HG03280 (cell line): Measurements from ENCODE around the gene SPSB3.
"Not testable (repeated sequence)": the region's sequence is repeated elsewhere in the genome, so short reads cannot be mapped to it uniquely, and the experiment has no call there.

Experiments used
- ATAC-seq: cut with Tn5 transposase; IDR thresholded peaks from one replicate; pipeline ENCODE4 v1.9.1; 2021; ENCODE audit warnings: mild to moderate bottlenecking, moderate library complexity; ENCODE audit not compliant: unreplicated experiment

Gene SPSB3

GRCh38 chr16:1744338-1744840 is 38.0 kb downstream of the SPSB3 start:
- no peak for ATAC-seq

- ATAC-seq, result no peak
Measured at GRCh38 chr16:1743376-1744337, 38.7 kb downstream of the SPSB3 start.

GRCh38 chr16:1741553-1742165 is 40.7 kb downstream of the SPSB3 start:
- no peak for ATAC-seq

GRCh38 chr16:1740781-1741490 is 41.4 kb downstream of the SPSB3 start:
- ATAC-seq, result no peak

GRCh38 chr16:1740234-1740633 is 42.1 kb downstream of the SPSB3 start:
- no peak for ATAC-seq

GRCh38 chr16:1734816-1735215 is 47.6 kb downstream of the SPSB3 start:
- no peak for ATAC-seq

- ATAC-seq, result no peak
Measured at GRCh38 chr16:1734123-1734522, 48.2 kb downstream of the SPSB3 start.

GRCh38 chr16:1732551-1732987 is 49.8 kb downstream of the SPSB3 start:
- not testable (repeated sequence) for ATAC-seq

- ATAC-seq, result no peak
Measured at GRCh38 chr16:1732071-1732470, 50.3 kb downstream of the SPSB3 start.

- no peak for ATAC-seq
Measured at GRCh38 chr16:1731603-1732002, 50.8 kb downstream of the SPSB3 start.

- no peak for ATAC-seq
Measured at GRCh38 chr16:1731073-1731472, 51.3 kb downstream of the SPSB3 start.

- no peak for ATAC-seq
Measured at GRCh38 chr16:1729445-1729844, 52.9 kb downstream of the SPSB3 start.

GRCh38 chr16:1729026-1729425 is 53.3 kb downstream of the SPSB3 start:
- no peak for ATAC-seq

GRCh38 chr16:1727651-1728624 is 54.4 kb downstream of the SPSB3 start:
- no peak for ATAC-seq
